ENCODE data around the gene TMEM255B. TPM values are rescaled to one million over a fixed set of nuclear protein-coding genes. Genes with fewer than 3 reads are reported as not detected.

The TMEM255B gene
- total and polyA plus RNA-seq, 9 donors, result 1.9 to 9.2 (median 6.4) TPM

- DNase-seq, result no peak
- no peak overlapping the region for H3K4me3 ChIP-seq (ENCODE audit: low read length)
- peak overlapping the region; percentile 80 for H3K27ac ChIP-seq (ENCODE audit: low read length)
- H3K4me1 ChIP-seq (ENCODE audit: control insufficient read depth, insufficient read depth, low read length), result peaks cover 39% of the 10 kb centered on the region
- H3K27me3 ChIP-seq (ENCODE audit: control insufficient read depth, insufficient read depth, low read length), result peaks cover 28% of the 10 kb centered on the region
- H3K36me3 ChIP-seq (ENCODE audit: control insufficient read depth, insufficient read depth, low read length), result no peaks in the 10 kb centered on the region
- WGBS (ENCODE audit: insufficient coverage), result 87% methylated on average over 16 of the region's 16 CpGs
- peaks cover 2% of the 10 kb centered on the region for H3K9me3 ChIP-seq (replicated peaks; ENCODE audit: control insufficient read depth, low read depth, low read length)
Observed at GRCh38 chr13:113728571-113729054, 30.4 kb upstream of the TMEM255B start.

DNA sequence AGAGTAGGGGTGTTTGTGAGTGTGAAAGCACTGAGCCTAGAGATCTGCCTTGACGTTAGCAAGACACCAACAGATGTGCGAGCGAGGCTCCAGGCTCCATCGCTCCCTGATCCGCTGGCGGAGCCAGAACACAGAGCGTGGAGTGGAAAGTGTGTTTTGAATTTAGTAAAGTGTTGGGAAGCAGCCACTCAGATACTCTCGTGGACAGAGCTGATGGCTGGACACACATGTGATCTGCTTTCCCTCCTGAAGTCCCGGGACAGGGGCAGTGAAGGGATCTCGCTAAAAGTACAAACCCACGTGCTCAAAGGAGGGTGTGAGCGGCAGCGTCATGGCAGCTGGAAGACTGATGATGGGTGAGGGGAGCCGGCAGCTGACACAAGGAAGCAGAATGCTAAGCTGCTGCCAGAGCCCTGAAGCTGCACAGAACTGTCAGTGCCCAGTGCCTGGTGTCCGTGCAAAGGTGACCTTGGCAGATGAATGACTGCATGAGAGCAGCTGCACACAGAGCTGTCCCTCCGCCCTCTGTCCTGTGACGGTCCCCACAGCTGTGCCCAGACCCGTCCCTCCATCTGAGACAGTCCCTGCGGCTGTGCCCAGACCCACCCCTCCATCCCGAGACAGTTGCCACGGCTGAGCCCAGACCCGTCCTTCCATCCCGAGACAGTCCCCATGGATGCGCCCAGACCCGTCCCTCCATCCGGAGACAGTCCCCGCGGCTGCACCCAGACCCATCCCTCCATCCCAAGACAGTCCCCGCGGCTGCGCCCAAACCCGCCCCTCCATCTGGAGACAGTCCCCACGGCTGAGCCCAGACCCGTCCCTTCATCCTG, 29.6 kb upstream of the TMEM255B start:
- Histone ChIP-seq H3K27ac (ENCODE audit: low read length) (peak overlapping the region; percentile 80), H3K27me3 (ENCODE audit: control insufficient read depth, insufficient read depth, low read length) (peaks cover 26% of the 10 kb centered on the region), H3K9me3 (replicated peaks; ENCODE audit: control insufficient read depth, low read depth, low read length) (peaks cover 2% of the 10 kb centered on the region), H3K4me1 (ENCODE audit: control insufficient read depth, insufficient read depth, low read length) (peaks cover 38% of the 10 kb centered on the region), H3K36me3 (ENCODE audit: control insufficient read depth, insufficient read depth, low read length) (no peaks in the 10 kb centered on the region), H3K4me3 (ENCODE audit: low read length) (no peak overlapping the region)
- peak; percentile 86 for DNase-seq
- 35% methylated on average over 33 of the region's 34 CpGs for WGBS (ENCODE audit: insufficient coverage)

GRCh38 chr13:113730258-113730691, 28.8 kb upstream of the TMEM255B start:
- H3K4me1 ChIP-seq (ENCODE audit: control insufficient read depth, insufficient read depth, low read length), result peaks cover 31% of the 10 kb centered on the region
- no peak overlapping the region for H3K27ac ChIP-seq (ENCODE audit: low read length)
- DNase-seq, result no peak
- no peak overlapping the region for H3K4me3 ChIP-seq (ENCODE audit: low read length)
- H3K27me3 ChIP-seq (ENCODE audit: control insufficient read depth, insufficient read depth, low read length), result peaks cover 26% of the 10 kb centered on the region
- WGBS (ENCODE audit: insufficient coverage), result 43% methylated on average over 21 of the region's 21 CpGs
- H3K36me3 ChIP-seq (ENCODE audit: control insufficient read depth, insufficient read depth, low read length), result no peaks in the 10 kb centered on the region
- peaks cover 2% of the 10 kb centered on the region for H3K9me3 ChIP-seq (replicated peaks; ENCODE audit: control insufficient read depth, low read depth, low read length)

- Histone ChIP-seq H3K9me3 (replicated peaks; ENCODE audit: control insufficient read depth, low read depth, low read length) (peaks cover 2% of the 10 kb centered on the region), H3K4me3 (ENCODE audit: low read length) (no peak overlapping the region), H3K27me3 (ENCODE audit: control insufficient read depth, insufficient read depth, low read length) (peaks cover 26% of the 10 kb centered on the region), H3K4me1 (ENCODE audit: control insufficient read depth, insufficient read depth, low read length) (peaks cover 31% of the 10 kb centered on the region), H3K27ac (ENCODE audit: low read length) (no peak overlapping the region), H3K36me3 (ENCODE audit: control insufficient read depth, insufficient read depth, low read length) (no peaks in the 10 kb centered on the region)
- DNase-seq, result no peak
- WGBS (ENCODE audit: insufficient coverage), result 93% methylated on average over 4 of the region's 4 CpGs
Observed at GRCh38 chr13:113730831-113731191, 28.2 kb upstream of the TMEM255B start.

DNA sequence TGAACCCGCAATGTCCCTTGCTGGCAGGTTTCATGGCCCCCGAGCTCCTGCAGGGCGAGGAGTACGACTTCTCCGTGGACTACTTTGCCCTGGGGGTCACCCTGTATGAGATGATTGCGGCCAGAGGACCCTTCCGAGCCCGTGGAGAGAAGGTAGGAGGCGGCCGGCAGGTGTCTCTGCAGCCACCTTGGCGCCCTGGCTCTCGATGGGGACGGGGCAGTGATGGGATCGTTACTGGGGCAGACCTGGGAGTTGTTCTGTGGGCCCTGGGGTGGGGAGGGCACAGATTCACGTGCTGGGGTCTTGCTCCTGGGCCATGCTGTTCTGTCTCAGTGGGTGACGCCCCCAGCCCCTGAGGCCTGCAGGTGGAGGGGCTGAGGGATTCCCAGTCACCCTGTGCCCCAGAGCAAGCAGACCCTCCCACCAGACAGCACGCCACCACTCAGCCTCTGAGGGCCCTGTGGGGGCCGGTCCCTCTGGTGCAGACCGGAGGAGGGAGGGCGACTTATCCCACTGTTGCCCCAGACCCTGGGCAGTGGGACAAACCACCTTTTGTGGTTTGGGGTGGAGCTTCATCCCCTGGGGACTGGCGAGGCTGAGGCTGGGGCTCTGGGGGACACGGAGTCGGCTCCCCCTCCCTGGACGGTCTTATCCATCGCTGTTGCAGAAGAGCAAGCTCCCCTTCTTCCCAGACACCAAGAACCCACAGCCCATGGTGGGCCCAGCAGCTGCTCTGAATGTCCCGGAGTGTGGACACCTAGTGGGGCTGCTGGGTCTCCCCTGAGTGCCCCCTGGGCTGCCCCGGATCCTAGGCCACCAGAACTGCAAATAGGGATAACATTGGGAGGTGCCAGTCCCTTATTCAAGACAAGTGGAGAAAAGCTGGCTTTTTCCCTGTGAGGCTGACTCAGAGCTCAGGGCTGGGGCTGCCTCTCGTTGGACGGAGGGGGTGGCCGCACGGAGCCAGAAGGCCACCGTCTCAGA, 27.5 kb upstream of the TMEM255B start:
- Histone ChIP-seq H3K9me3 (replicated peaks; ENCODE audit: control insufficient read depth, low read depth, low read length) (peaks cover 2% of the 10 kb centered on the region), H3K27ac (ENCODE audit: low read length) (no peak overlapping the region), H3K36me3 (ENCODE audit: control insufficient read depth, insufficient read depth, low read length) (no peaks in the 10 kb centered on the region), H3K4me1 (ENCODE audit: control insufficient read depth, insufficient read depth, low read length) (peaks cover 33% of the 10 kb centered on the region), H3K4me3 (ENCODE audit: low read length) (no peak overlapping the region), H3K27me3 (ENCODE audit: control insufficient read depth, insufficient read depth, low read length) (peaks cover 26% of the 10 kb centered on the region)
- 78% methylated on average over 22 of the region's 32 CpGs for WGBS (ENCODE audit: insufficient coverage)
- DNase-seq, result no peak

- Histone ChIP-seq H3K36me3 (ENCODE audit: control insufficient read depth, insufficient read depth, low read length) (no peaks in the 10 kb centered on the region), H3K4me3 (ENCODE audit: low read length) (no peak overlapping the region), H3K9me3 (replicated peaks; ENCODE audit: control insufficient read depth, low read depth, low read length) (no peaks in the 10 kb centered on the region), H3K4me1 (ENCODE audit: control insufficient read depth, insufficient read depth, low read length) (peaks cover 25% of the 10 kb centered on the region), H3K27me3 (ENCODE audit: control insufficient read depth, insufficient read depth, low read length) (peaks cover 26% of the 10 kb centered on the region), H3K27ac (ENCODE audit: low read length) (no peak overlapping the region)
- 81% methylated on average over 22 of the region's 29 CpGs for WGBS (ENCODE audit: insufficient coverage)
- no peak for DNase-seq
Observed at GRCh38 chr13:113732176-113732960, 26.7 kb upstream of the TMEM255B start.

GRCh38 chr13:113732961-113733950, 25.8 kb upstream of the TMEM255B start:
- H3K9me3 ChIP-seq (replicated peaks; ENCODE audit: control insufficient read depth, low read depth, low read length), result no peaks in the 10 kb centered on the region
- H3K4me3 ChIP-seq (ENCODE audit: low read length), result no peak overlapping the region
- H3K27ac ChIP-seq (ENCODE audit: low read length), result no peak overlapping the region
- H3K27me3 ChIP-seq (ENCODE audit: control insufficient read depth, insufficient read depth, low read length), result peaks cover 26% of the 10 kb centered on the region
- 87% methylated on average over 44 of the region's 55 CpGs for WGBS (ENCODE audit: insufficient coverage)
- no peak for DNase-seq
- H3K36me3 ChIP-seq (ENCODE audit: control insufficient read depth, insufficient read depth, low read length), result no peaks in the 10 kb centered on the region
- H3K4me1 ChIP-seq (ENCODE audit: control insufficient read depth, insufficient read depth, low read length), result peaks cover 25% of the 10 kb centered on the region

GRCh38 chr13:113734099-113734825, 24.8 kb upstream of the TMEM255B start:
- no peak for DNase-seq
- Histone ChIP-seq H3K27me3 (ENCODE audit: control insufficient read depth, insufficient read depth, low read length) (peaks cover 19% of the 10 kb centered on the region), H3K4me3 (ENCODE audit: low read length) (no peak overlapping the region), H3K36me3 (ENCODE audit: control insufficient read depth, insufficient read depth, low read length) (no peaks in the 10 kb centered on the region), H3K9me3 (replicated peaks; ENCODE audit: control insufficient read depth, low read depth, low read length) (no peaks in the 10 kb centered on the region), H3K27ac (ENCODE audit: low read length) (no peak overlapping the region), H3K4me1 (ENCODE audit: control insufficient read depth, insufficient read depth, low read length) (peaks cover 15% of the 10 kb centered on the region)
- 81% methylated on average over 26 of the region's 26 CpGs for WGBS (ENCODE audit: insufficient coverage)
